EH (cell line): Measurements from ENCODE around the gene RHCG.
A peak's percentile ranks its signal among the peaks of the same experiment; 100 is the strongest.

Experiments
- DNase-seq: peaks from one replicate; pipeline ENCODE4 v3.0.0-alpha.2; 2015; ENCODE audit warnings: low read depth

The RHCG gene

GRCh38 chr15:89502867-89503595, 6.6 kb upstream of the RHCG start:
- DNase-seq, result no peak

- DNase-seq, result no peak
Observed at GRCh38 chr15:89501646-89502045, 5.3 kb upstream of the RHCG start.

- no peak for DNase-seq
Observed at GRCh38 chr15:89500397-89501270, 4.3 kb upstream of the RHCG start.

GRCh38 chr15:89499156-89499555, 2.8 kb upstream of the RHCG start:
- no peak for DNase-seq

GRCh38 chr15:89498574-89498906, 2.2 kb upstream of the RHCG start:
- DNase-seq, result no peak

GRCh38 chr15:89497231-89497630, 848 bp upstream of the RHCG start:
- DNase-seq, result no peak

- no peak for DNase-seq
Observed at GRCh38 chr15:89495638-89496145, 691 bp downstream of the RHCG start.

- peak; percentile 43 for DNase-seq
Observed at GRCh38 chr15:89494941-89495637, 1.3 kb downstream of the RHCG start.

GRCh38 chr15:89494031-89494430, 2.4 kb downstream of the RHCG start:
- no peak for DNase-seq

GRCh38 chr15:89492934-89493631, 3.3 kb downstream of the RHCG start:
- no peak for DNase-seq

GRCh38 chr15:89492111-89492641, 4.2 kb downstream of the RHCG start:
- DNase-seq, result no peak

- DNase-seq, result no peak
Observed at GRCh38 chr15:89490814-89491315, 5.5 kb downstream of the RHCG start.

- DNase-seq, result no peak
Observed at GRCh38 chr15:89490081-89490813, 6.1 kb downstream of the RHCG start.

- no peak for DNase-seq
Observed at GRCh38 chr15:89489376-89489775, 7.0 kb downstream of the RHCG start.

GRCh38 chr15:89487791-89488190, 8.6 kb downstream of the RHCG start:
- no peak for DNase-seq

- no peak for DNase-seq
Observed at GRCh38 chr15:89486726-89487050, 9.7 kb downstream of the RHCG start.

- no peak for DNase-seq
Observed at GRCh38 chr15:89483079-89483478, 13.3 kb downstream of the RHCG start.

- DNase-seq, result peak; percentile 46
Observed at GRCh38 chr15:89482139-89482538, 14.2 kb downstream of the RHCG start.

- no peak for DNase-seq
Observed at GRCh38 chr15:89480505-89480904, 15.9 kb downstream of the RHCG start.

- DNase-seq, result no peak
Observed at GRCh38 chr15:89479173-89479572, 17.2 kb downstream of the RHCG start.
